ENCODE measurements around the gene CAPSL.
"Not testable (repeated sequence)": the region's sequence is repeated elsewhere in the genome, so short reads cannot be mapped to it uniquely, and the experiment has no call there.

The CAPSL gene

DNA sequence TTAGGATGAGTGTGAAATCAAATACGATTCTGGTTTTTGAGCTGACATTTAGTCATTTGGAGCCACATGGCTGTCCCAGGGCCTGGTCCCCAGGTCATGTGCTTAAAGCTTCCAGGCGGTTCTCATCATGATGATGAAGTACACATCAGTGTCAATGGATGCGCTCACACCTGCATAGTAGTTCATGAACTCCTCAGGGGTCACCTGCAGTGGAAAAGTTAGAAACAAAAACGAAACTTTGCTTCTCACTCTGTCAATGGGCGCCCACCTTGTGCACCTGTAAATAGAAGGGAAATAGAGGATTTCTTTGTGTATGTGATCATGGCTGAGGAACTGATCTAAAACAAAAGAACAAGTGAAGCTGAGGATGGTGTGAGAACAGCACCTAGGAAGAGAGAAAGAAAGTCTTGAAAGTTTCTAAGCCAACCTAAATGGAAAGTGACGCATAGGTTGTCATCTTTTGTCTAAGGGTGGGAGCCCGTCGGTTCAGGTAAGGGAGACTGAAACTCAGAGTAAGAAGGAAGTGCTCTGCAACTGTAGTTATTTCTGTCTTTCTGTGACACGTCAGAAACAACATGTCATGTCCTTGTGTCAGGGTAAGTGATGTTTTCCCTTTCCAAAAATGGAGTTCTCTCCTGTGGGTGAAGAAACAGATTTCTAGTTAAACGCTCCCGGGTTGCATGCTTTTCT lies 33.8 kb downstream of the CAPSL start:
- no peak for DNase-seq

DNA sequence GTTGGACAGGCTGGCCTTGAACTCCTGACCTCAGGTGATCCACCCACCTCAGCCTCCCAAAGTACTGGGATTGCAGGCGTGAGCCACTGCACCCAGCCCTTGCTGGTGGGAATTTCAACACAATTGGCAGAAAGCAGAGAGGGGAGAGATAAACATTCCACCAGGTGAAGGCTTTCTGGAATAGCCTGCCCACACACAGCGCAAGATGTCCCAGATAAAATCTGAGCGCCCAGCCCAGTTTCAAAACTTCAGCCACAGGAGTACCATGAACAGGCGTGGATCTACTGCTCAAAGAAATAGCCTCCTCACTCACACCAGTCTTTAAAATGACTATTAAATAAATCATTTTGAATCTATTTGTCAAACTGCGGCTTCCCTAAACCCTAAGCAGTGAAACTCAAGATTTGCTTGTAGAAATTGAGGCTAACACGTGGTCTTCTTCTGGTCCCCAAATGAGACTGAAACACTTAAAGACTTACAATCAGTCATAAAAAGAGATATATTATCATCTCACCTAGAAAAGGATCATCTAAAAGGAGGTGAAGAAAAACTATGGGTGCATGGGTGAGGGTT lies 34.7 kb downstream of the CAPSL start:
- DNase-seq: no peak

GRCh38 chr5:35902046-35902672 lies 36.3 kb downstream of the CAPSL start:
- peak; percentile 24 for DNase-seq

DNA sequence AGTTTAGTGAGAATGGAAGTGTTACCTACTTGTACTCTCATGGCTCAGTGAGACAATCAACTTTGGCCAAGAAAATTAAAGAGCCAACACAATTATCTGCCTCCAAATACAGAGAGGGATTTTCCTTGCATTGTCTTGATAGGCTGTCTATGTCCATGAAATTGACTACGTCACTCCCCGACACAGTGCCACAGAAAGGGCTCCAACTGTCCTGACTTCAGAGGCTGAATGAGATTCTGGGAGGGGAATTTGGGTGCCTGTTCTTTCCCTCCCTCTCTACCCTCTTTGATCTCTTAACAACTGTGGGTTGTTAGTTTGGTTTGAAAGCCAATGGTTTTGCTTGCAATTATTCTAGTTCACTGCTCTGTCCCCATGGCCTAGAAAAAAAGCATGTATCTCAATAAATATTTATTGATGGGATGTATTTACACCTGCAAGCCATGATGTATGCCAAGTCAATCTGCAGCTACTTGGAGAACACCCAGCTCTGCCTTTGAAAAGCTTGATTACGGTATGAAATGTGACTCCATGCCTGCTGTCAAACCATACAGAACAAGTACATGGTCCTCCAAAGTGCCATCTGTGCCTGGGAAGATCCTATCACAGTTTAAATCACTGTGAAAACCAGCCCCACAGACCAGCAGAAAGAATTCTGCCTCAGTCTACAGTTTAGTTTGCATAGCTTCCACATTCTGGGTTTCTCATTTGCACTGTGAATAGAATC lies 37.3 kb downstream of the CAPSL start:
- DNase-seq: peak; percentile 96

DNA sequence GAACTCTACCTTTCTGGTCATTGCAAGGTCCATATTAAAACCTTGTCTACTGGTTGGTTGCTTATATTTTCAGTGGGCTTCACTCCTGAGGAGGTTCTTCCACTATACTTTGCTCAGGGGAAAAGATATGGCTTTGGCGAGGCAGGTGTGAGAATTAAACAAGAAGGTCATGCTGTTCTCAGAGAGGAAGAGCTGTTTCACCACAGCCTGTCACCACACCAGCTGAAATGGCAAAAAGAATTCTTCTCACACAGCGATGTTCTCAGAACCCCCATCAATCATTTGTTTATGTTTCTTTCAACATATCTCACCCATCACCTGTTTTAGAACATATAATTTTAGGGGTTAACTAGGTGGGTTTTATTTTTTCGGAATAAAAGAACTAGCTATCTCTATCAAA lies 38.6 kb downstream of the CAPSL start:
- DNase-seq: no peak

GRCh38 chr5:35898952-35899660 lies 39.3 kb downstream of the CAPSL start:
- no peak for DNase-seq

GRCh38 chr5:35894131-35894530 lies 44.3 kb downstream of the CAPSL start:
- no peak for DNase-seq

DNA sequence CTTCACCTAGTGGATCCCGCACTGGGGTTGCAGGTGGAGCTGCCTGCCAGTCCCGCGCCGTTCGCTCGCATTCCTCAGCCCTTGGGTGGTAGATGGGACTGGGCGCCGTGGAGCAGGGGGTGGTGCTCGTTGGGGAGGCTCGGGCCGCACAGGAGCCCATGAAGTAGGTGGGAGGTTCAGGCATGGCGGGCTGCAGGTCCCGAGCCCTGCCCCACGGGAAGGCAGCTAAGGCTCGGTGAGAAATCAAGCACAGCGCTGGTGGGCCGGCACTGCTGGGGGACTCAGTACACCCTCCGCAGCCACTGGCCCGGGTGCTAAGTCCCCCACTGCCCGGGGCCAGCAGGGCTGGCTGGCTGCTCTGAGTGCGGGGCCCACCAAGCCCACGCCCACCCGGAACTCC lies 45.6 kb downstream of the CAPSL start:
- not testable (repeated sequence) for DNase-seq

- DNase-seq: no peak
These were observed 48.1 kb downstream of the CAPSL start for GRCh38 chr5:35890021-35891020.

DNA sequence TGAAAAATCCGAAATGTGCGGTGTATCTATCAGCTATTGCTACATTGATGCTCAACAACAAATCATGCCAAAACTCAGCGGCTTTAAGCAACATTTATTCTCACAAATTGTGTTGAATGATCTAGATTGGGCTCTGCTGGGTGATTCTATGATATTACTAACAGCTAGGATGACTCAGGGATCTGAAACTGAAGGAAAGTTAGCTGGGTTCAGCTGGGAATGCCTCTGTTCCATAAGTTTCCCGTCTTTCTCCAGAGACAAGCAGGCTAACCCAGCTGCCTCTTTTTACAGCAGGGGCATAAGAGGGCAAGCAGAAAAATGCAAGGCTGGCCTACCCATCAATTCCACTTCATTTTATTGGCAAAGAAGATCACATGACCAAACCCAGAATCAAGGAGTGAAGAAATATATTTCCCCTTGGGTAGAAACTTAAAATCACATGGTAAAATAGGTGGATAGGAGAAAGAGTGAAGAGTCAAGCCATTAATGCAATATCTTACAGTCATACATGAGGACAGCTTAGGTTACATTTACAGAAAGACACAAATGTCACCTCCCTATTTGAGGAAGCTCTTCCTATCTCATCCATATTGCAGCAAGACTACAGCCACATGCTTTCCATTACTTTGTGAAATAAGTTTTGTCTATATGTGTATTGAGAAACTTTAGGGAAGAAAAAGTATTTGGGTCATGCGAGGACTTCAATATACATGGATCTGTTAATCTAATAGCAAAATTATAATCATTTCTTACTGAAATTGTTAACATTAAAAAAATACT lies 50.9 kb downstream of the CAPSL start:
- DNase-seq: no peak

DNA sequence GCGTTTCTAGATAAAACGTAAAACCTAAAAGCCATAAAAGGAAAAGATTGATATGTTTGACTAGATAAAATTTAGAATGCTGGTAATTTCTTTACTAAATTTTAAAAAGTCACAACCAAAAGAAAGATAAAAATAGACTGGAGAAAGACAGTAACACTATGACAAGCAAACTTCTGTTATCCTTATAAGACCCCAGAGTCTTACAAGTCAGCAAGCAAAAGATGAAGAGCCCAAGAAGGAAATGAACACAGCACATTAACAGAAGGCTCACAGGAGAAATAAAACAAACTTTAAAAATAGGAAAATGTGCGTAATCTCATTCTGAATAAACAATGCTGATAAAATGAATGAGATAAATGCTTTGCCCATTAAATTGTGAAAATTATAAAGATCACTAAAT lies 52.0 kb downstream of the CAPSL start:
- DNase-seq: no peak

- no peak for DNase-seq
These were observed 53.6 kb downstream of the CAPSL start for GRCh38 chr5:35884773-35885172.

GRCh38 chr5:35884191-35884769 lies 54.1 kb downstream of the CAPSL start:
- no peak for DNase-seq

DNA sequence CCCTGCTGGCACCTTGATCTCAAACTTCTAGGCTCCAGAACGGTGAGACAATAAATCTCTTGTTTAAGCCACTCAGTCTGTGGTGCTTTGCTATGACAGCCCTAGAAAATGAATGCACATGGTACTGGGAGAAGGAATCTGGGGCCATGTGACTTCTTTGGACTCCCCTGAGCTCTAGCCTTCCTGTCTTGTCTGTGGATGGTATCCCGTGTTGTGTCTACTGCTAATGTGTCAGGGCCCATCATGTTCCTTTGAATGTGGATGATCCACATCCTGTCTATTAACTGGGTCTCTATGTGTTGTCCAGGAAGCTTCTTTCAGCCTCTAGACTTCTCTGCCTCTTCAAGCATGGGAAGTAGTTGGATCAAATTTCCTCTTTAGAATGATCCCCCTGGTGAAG lies 56.7 kb downstream of the CAPSL start:
- no peak for DNase-seq

GRCh38 chr5:35880156-35880555 lies 58.3 kb downstream of the CAPSL start:
- DNase-seq: no peak

GRCh38 chr5:35879649-35880048 lies 58.8 kb downstream of the CAPSL start:
- no peak for DNase-seq

DNA sequence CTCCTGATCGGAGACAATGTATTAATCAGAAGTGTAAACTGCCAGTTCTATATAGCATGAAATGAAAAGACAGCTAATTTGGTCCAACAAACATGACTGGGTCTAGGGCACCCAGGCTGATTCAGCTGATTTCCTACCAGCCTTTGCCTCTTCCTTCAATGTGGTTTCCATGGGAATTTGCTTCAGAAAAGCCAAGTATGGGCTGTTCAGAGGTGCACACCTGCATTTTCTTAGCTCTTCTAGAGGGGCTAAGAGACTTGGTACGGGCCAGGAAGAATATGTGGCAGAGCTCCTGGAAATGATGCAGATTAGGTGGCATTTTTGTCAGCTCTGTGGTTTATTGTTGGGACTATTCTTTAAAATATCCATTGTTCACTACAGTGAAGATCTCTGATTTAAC lies 59.3 kb downstream of the CAPSL start:
- no peak for DNase-seq

DNA sequence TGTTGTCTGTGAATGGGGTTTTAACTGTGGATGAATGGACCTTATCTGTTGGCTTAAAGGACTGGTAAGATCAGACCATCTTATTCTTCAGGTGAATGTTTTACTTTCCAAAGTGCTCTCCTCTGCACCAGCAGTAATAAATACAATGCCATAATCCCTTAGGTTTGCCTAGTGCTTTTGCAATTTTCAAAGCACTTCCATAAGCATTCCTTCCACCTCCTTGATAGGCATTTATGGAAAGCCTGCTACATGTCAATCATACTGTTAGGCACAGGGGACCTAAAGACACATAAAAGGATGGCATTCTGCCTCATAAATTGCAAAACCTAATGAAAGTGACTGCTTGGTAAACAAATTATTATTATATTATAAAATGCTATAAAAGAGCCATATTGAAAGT lies 60.3 kb downstream of the CAPSL start:
- DNase-seq: no peak

DNA sequence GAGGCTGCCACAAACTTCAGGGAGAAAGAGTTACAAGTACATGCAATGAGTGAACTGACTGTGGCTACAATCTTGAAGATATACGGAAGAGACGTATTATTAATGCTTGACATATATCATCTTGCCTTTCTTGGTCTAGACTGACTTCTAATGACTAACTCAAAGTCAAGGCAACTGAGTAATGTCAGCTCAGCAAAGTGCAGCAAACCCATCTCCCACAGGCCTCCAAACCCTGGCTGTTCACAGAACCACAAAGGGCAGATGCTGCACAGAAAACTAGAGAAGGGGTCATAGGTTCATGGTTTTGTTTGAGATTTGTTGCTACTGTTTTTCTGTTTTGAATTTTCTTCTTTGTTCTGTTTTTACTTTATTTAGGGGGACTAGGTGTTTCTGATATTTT lies 60.8 kb downstream of the CAPSL start:
- no peak for DNase-seq

- no peak for DNase-seq
These were observed 61.5 kb downstream of the CAPSL start for GRCh38 chr5:35876922-35877321.

DNA sequence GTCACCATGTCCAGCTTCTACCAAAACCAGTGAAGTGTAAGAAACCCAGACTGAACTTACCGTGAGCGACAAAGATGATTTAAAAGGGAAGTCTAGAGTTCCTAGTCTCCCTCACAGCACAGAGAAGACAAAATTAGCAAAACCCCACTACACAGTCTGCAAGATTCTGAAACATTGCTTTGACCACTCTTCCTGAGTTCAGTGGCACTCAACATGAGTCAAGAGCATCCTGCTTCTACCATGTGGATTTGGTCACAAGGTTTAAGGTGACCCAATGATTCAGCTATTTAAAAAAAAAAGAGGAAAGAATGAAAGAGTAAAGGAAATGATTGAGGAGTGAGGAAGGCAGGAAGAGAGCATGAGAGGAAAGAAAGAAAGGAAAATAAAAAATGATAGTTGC lies 62.0 kb downstream of the CAPSL start:
- DNase-seq: no peak
